HepG2 (cell line): Measurements from ENCODE around the gene BSG. TPM values are rescaled to one million over a fixed set of nuclear protein-coding genes. Genes with fewer than 3 reads are reported as not detected.

ENCODE experiments used
- ATAC-seq: fragments of 200-7000 bp; cut with Tn5 transposase; 3 replicates; pipeline ENCODE4 v1.9.1; 2020; ENCODE audit warnings: mild to moderate bottlenecking, moderate library complexity
- BruUV-seq: library from RNA; stranded (reverse); fragments of 400-500 nt; replicated peaks from 2 replicates; lab custom pipeline; 2021; lab: Mats Ljungman, UMichigan
- CTCF ChIA-PET: fragments of 300-600 bp; formaldehyde crosslinking; extraction: SDS; loops from one replicate; lab custom pipeline; 2021; ENCODE audit warnings: low total read pairs, inconsistent platforms, low intra/inter-chr PET ratio; lab: Yijun Ruan, JAX
- POLR2A ChIA-PET: fragments of 350-600 bp; sonication (Branson Sonifier 250); formaldehyde crosslinking; loops from one replicate; lab custom pipeline; 2020; ENCODE audit warnings: antibody characterized with exemption, inconsistent platforms; lab: Yijun Ruan, JAX
- DNase-seq: peaks from one replicate; pipeline ENCODE4 v3.0.0-alpha.2; 2015; ENCODE audit warnings: low spot score
- FAIRE-seq: peaks from 3 replicates; lab custom pipeline; 2011; peaks lifted over from hg19 to GRCh38; lab: Jason Lieb, UNC
- H2AFZ ChIP-seq: one replicate; pipeline ENCODE4 v1.6.1; 2011; ENCODE audit warnings: low read length, inconsistent platforms
- H3K27ac ChIP-seq: fragments of 300-600 bp; 3 replicates; pipeline ENCODE4 v1.8.0; 2011; ENCODE audit warnings: mixed run types, mild to moderate bottlenecking, mixed read lengths, low read length, inconsistent platforms; ENCODE audit not compliant: insufficient read depth; ENCODE audit errors: extremely low read length
- H3K27me3 ChIP-seq, 2 experiments: fragments of 200-600 bp in 1 of 2; 2 replicates in 1 of 2; 3 replicates in 1 of 2; pipeline versions ENCODE4 v1.6.0 to v1.8.0; 2011; ENCODE audit warnings: low read length in 2 of 2, mild to moderate bottlenecking in 2 of 2, moderate library complexity in 2 of 2, inconsistent platforms in 1 of 2; ENCODE audit not compliant: insufficient read depth in 2 of 2, control insufficient read depth in 1 of 2
- H3K36me3 ChIP-seq, 2 experiments: fragments of 200-600 bp in 1 of 2; replicated peaks in 1 of 2; 2 replicates in 1 of 2; 3 replicates in 1 of 2; pipeline versions ENCODE4 v1.5.1 to v1.8.0; 2011; ENCODE audit warnings: low read length in 2 of 2, inconsistent platforms in 1 of 2; ENCODE audit not compliant: insufficient read depth in 2 of 2, control insufficient read depth in 1 of 2
- H3K4me1 ChIP-seq: 2 replicates; pipeline ENCODE4 v1.5.1; 2012; ENCODE audit warnings: low read length, inconsistent platforms; ENCODE audit not compliant: insufficient read depth
- H3K4me2 ChIP-seq: 2 replicates; pipeline ENCODE4 v1.6.0; 2011; ENCODE audit warnings: low read depth, low read length, inconsistent platforms
- H3K4me3 ChIP-seq, 3 experiments: fragments of 200-600 bp in 1 of 3; sonication (generic), shearing (Covaris generic) in 1 of 3; replicated peaks in 1 of 3; 2 replicates each; pipeline ENCODE4 v1.5.1; 2011 to 2016; ENCODE audit warnings: low read length in 3 of 3, inconsistent platforms in 2 of 3, low read depth in 2 of 3, mild to moderate bottlenecking in 2 of 3, control low read depth in 1 of 3, mixed read lengths in 1 of 3; ENCODE audit not compliant: insufficient read depth in 1 of 3
- H3K79me2 ChIP-seq: one replicate; pipeline ENCODE4 v1.6.1; 2011; ENCODE audit warnings: low read length, inconsistent platforms; ENCODE audit not compliant: insufficient read depth
- H3K9ac ChIP-seq: 2 replicates; pipeline ENCODE4 v1.6.0; 2011; ENCODE audit warnings: mild to moderate bottlenecking, low read depth, low read length, inconsistent platforms; ENCODE audit not compliant: insufficient read depth
- H3K9me3 ChIP-seq: 2 replicates; pipeline ENCODE4 v1.5.1; 2012; ENCODE audit warnings: mild to moderate bottlenecking, low read length
- H4K20me1 ChIP-seq: 2 replicates; pipeline ENCODE4 v1.6.0; 2011; ENCODE audit warnings: inconsistent platforms, mild to moderate bottlenecking, low read length, moderate library complexity; ENCODE audit not compliant: insufficient read depth
- GTF2F1 ChIP-seq: fragments of 150-350 bp; IDR thresholded peaks from 2 replicates; pipeline ENCODE4 v1.6.1; 2014; ENCODE audit warnings: low read length
- ZNF343 ChIP-seq: sonication (generic); formaldehyde crosslinking; IDR thresholded peaks from 2 replicates; pipeline ENCODE4 v1.4.0; 2020; ENCODE audit warnings: mild to moderate bottlenecking, missing genetic modification reagents
- ZNF451 ChIP-seq: sonication (generic); formaldehyde crosslinking; IDR thresholded peaks from 2 replicates; pipeline ENCODE4 v1.5.0; 2020; ENCODE audit warnings: mild to moderate bottlenecking, missing genetic modification reagents
- ZNF589 ChIP-seq: sonication (generic); formaldehyde crosslinking; conservative IDR thresholded peaks from 2 replicates; pipeline ENCODE4 v1.8.0; 2022; ENCODE audit warnings: mild to moderate bottlenecking, moderate library complexity, missing genetic modification reagents
- ZNF644 ChIP-seq: IDR thresholded peaks from 2 replicates; pipeline ENCODE4 v1.6.1; 2016; ENCODE audit warnings: low read depth
- WGBS: methylation state at CpG from one replicate; pipeline ENCODE4 v1.1.6; 2017; ENCODE audit warnings: low lambda C conversion rate; 5-methylcytosine and 5-hydroxymethylcytosine counted together
- in situ Hi-C: cut with HindIII; loops from 2 replicates; pipeline ENCODE4 v1.10.0; 2017; ENCODE audit warnings: low pct_unique_long_range_greater_than_20kb; ENCODE audit not compliant: extremely low pct_ligation_motif_present
- intact Hi-C: fragments of 100-400 bp; cut with micrococcal nuclease; formaldehyde crosslinking; loops from one replicate; pipeline ENCODE4 v1.10.0; 2022; ENCODE audit not compliant: unreplicated experiment
- polyA plus RNA-seq, 8 experiments: library from polyadenylated mRNA; depleted of rRNA in 3 of 8; stranded (reverse) in 7 of 8; unstranded in 1 of 8; fragments of >200 nt; fragmentation: Illumina TruSeq in 4 of 8; extraction: Trizol in 4 of 8; gene quantifications; 2 replicates each; pipeline versions ENCODE4 v1.2.1 to v1.2.3, GENCODE V29; 2011 to 2016; ENCODE audit warnings: low read depth in 4 of 8, missing spikeins in 1 of 8, mixed read lengths in 1 of 8; ENCODE audit not compliant: insufficient read depth in 1 of 8
- total RNA-seq, 5 experiments: library from RNA; depleted of rRNA; stranded (reverse); fragments of >200 nt; fragmentation: Illumina TruSeq; extraction: Trizol; gene quantifications; 2 replicates each; pipeline ENCODE4 v1.2.3, GENCODE V29; 2016; ENCODE audit warnings: low read depth in 1 of 5
- TF ChIP-seq, protein P1 (sequence below): sonication (generic); formaldehyde crosslinking; IDR thresholded peaks from 2 replicates; pipeline ENCODE4; 2020; ENCODE audit warnings: missing genetic modification reagents, mild to moderate bottlenecking, borderline replicate concordance
- TF ChIP-seq, protein P2 (sequence below): sonication (generic); formaldehyde crosslinking; conservative IDR thresholded peaks from 2 replicates; pipeline ENCODE4 v1.4.0; 2020; ENCODE audit warnings: missing genetic modification reagents
- TF ChIP-seq, protein P3 (sequence below): sonication (generic); formaldehyde crosslinking; IDR thresholded peaks from 2 replicates; pipeline ENCODE4 v1.4.0; 2020; ENCODE audit warnings: mild to moderate bottlenecking, missing genetic modification reagents, borderline replicate concordance

The BSG gene
- total and polyA plus RNA-seq, 2 of the 13 experiments (the other 11 are each of a cell fraction or from before 2014, with no cell fraction given), result 309 to 754 TPM

DNA sequence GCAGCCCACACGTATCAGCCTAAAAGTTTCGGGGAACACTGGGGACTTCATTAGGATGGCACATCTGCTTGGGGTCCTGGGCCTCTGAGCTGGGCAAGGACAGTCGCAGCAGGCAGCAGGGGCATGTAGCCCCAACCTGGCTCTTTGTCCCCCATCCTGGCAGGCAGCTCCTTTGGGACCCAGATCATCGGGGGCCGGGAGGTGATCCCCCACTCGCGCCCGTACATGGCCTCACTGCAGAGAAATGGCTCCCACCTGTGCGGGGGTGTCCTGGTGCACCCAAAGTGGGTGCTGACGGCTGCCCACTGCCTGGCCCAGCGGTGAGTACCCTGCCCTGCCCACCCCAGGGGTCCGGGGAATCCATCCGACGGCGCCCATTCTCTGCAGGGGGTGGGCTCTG, 25.3 kb upstream of the BSG start:
- Histone ChIP-seq H2AFZ (no peak overlapping the region), H3K9me3 (no peaks in the 10 kb centered on the region), H3K9ac (no peak overlapping the region), H3K4me3 (no peak overlapping the region), H3K27ac (no peak overlapping the region), H4K20me1 (peaks cover 2% of the 10 kb centered on the region; the same call in 1 of the 2 replicates), H3K4me2 (no peak overlapping the region), H3K27me3 (peaks cover 5 to 17% of the 10 kb centered on the region in 2 experiments; a peak in 3 of 5 replicates), H3K79me2 (no peaks in the 10 kb centered on the region), H3K4me1 (peaks cover 16% of the 10 kb centered on the region), H3K36me3 (peaks cover 0 to 7% of the 10 kb centered on the region in 2 experiments; a peak in 1 of 5 replicates)
- WGBS, result 94% methylated on average over 3 of the region's 15 CpGs
- in situ Hi-C loops (no loop called here), intact Hi-C loops (no loop called here)
- TF ChIP-seq GTF2F1 (no peak), ZNF451 (CRISPR knock-in tag) (no peak), ZNF343 (CRISPR knock-in tag) (no peak), ZNF644 (CRISPR knock-in tag) (no peak), ZNF589 (CRISPR knock-in tag) (no peak)
- TF ChIP-seq, protein P1, sequence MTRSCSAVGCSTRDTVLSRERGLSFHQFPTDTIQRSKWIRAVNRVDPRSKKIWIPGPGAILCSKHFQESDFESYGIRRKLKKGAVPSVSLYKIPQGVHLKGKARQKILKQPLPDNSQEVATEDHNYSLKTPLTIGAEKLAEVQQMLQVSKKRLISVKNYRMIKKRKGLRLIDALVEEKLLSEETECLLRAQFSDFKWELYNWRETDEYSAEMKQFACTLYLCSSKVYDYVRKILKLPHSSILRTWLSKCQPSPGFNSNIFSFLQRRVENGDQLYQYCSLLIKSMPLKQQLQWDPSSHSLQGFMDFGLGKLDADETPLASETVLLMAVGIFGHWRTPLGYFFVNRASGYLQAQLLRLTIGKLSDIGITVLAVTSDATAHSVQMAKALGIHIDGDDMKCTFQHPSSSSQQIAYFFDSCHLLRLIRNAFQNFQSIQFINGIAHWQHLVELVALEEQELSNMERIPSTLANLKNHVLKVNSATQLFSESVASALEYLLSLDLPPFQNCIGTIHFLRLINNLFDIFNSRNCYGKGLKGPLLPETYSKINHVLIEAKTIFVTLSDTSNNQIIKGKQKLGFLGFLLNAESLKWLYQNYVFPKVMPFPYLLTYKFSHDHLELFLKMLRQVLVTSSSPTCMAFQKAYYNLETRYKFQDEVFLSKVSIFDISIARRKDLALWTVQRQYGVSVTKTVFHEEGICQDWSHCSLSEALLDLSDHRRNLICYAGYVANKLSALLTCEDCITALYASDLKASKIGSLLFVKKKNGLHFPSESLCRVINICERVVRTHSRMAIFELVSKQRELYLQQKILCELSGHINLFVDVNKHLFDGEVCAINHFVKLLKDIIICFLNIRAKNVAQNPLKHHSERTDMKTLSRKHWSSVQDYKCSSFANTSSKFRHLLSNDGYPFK, result no peak
- TF ChIP-seq, protein P2, sequence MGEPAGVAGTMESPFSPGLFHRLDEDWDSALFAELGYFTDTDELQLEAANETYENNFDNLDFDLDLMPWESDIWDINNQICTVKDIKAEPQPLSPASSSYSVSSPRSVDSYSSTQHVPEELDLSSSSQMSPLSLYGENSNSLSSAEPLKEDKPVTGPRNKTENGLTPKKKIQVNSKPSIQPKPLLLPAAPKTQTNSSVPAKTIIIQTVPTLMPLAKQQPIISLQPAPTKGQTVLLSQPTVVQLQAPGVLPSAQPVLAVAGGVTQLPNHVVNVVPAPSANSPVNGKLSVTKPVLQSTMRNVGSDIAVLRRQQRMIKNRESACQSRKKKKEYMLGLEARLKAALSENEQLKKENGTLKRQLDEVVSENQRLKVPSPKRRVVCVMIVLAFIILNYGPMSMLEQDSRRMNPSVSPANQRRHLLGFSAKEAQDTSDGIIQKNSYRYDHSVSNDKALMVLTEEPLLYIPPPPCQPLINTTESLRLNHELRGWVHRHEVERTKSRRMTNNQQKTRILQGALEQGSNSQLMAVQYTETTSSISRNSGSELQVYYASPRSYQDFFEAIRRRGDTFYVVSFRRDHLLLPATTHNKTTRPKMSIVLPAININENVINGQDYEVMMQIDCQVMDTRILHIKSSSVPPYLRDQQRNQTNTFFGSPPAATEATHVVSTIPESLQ (CRISPR knock-in tag), result no peak
- TF ChIP-seq, protein P3, sequence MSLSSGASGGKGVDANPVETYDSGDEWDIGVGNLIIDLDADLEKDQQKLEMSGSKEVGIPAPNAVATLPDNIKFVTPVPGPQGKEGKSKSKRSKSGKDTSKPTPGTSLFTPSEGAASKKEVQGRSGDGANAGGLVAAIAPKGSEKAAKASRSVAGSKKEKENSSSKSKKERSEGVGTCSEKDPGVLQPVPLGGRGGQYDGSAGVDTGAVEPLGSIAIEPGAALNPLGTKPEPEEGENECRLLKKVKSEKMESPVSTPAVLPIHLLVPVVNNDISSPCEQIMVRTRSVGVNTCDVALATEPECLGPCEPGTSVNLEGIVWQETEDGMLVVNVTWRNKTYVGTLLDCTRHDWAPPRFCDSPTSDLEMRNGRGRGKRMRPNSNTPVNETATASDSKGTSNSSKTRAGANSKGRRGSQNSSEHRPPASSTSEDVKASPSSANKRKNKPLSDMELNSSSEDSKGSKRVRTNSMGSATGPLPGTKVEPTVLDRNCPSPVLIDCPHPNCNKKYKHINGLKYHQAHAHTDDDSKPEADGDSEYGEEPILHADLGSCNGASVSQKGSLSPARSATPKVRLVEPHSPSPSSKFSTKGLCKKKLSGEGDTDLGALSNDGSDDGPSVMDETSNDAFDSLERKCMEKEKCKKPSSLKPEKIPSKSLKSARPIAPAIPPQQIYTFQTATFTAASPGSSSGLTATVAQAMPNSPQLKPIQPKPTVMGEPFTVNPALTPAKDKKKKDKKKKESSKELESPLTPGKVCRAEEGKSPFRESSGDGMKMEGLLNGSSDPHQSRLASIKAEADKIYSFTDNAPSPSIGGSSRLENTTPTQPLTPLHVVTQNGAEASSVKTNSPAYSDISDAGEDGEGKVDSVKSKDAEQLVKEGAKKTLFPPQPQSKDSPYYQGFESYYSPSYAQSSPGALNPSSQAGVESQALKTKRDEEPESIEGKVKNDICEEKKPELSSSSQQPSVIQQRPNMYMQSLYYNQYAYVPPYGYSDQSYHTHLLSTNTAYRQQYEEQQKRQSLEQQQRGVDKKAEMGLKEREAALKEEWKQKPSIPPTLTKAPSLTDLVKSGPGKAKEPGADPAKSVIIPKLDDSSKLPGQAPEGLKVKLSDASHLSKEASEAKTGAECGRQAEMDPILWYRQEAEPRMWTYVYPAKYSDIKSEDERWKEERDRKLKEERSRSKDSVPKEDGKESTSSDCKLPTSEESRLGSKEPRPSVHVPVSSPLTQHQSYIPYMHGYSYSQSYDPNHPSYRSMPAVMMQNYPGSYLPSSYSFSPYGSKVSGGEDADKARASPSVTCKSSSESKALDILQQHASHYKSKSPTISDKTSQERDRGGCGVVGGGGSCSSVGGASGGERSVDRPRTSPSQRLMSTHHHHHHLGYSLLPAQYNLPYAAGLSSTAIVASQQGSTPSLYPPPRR (CRISPR knock-in tag), result no peak
- FAIRE-seq (no peak), ATAC-seq (no peak), DNase-seq (no peak)
- CTCF ChIA-PET, result no interaction called here
- no TSS peak for BruUV-seq
- POLR2A ChIA-PET, result no interaction called here
